Measurements from ENCODE around the gene FPR3.

Gene FPR3

GRCh38 chr19:51779703-51780102 lies 15.3 kb upstream of the FPR3 start:
- Histone ChIP-seq H3K27me3 (replicated peaks; ENCODE audit: control insufficient read depth, insufficient read depth, low read length) (no peaks in the 10 kb centered on the region), H3K4me3 (replicated peaks; ENCODE audit: low read depth, low read length) (no peak overlapping the region), H3K36me3 (ENCODE audit: control insufficient read depth, insufficient read depth, low read length) (no peaks in the 10 kb centered on the region)
- TF ChIP-seq CTCF (IDR thresholded peaks at IDR 0.05; ENCODE audit: insufficient read depth, low read length, poor library complexity, severe bottlenecking), result no peak
- no peak for DNase-seq (ENCODE audit: extremely low read depth, insufficient read length)

GRCh38 chr19:51780270-51780669 lies 14.7 kb upstream of the FPR3 start:
- no peak overlapping the region for H3K4me3 ChIP-seq (replicated peaks; ENCODE audit: low read depth, low read length)
- DNase-seq (ENCODE audit: extremely low read depth, insufficient read length), result no peak

GRCh38 chr19:51781999-51782398 lies 13.0 kb upstream of the FPR3 start:
- DNase-seq (ENCODE audit: extremely low read depth, insufficient read length), result no peak
- no peaks in the 10 kb centered on the region for H3K36me3 ChIP-seq (ENCODE audit: control insufficient read depth, insufficient read depth, low read length)
- TF ChIP-seq CTCF (IDR thresholded peaks at IDR 0.05; ENCODE audit: insufficient read depth, low read length, poor library complexity, severe bottlenecking), result no peak
- H3K27me3 ChIP-seq (replicated peaks; ENCODE audit: control insufficient read depth, insufficient read depth, low read length), result no peaks in the 10 kb centered on the region
- no peak overlapping the region for H3K4me3 ChIP-seq (replicated peaks; ENCODE audit: low read depth, low read length)

More at GRCh38 chr19:51780270-51780669, 14.7 kb upstream of the FPR3 start:
- TF ChIP-seq CTCF (IDR thresholded peaks at IDR 0.05; ENCODE audit: insufficient read depth, low read length, poor library complexity, severe bottlenecking), result no peak
- H3K27me3 ChIP-seq (replicated peaks; ENCODE audit: control insufficient read depth, insufficient read depth, low read length), result no peaks in the 10 kb centered on the region
- no peaks in the 10 kb centered on the region for H3K36me3 ChIP-seq (ENCODE audit: control insufficient read depth, insufficient read depth, low read length)

- no peaks in the 10 kb centered on the region for H3K36me3 ChIP-seq (ENCODE audit: control insufficient read depth, insufficient read depth, low read length)
- H3K4me3 ChIP-seq (replicated peaks; ENCODE audit: low read depth, low read length), result no peak overlapping the region
- TF ChIP-seq CTCF (IDR thresholded peaks at IDR 0.05; ENCODE audit: insufficient read depth, low read length, poor library complexity, severe bottlenecking), result no peak
- no peak for DNase-seq (ENCODE audit: extremely low read depth, insufficient read length)
- no peaks in the 10 kb centered on the region for H3K27me3 ChIP-seq (replicated peaks; ENCODE audit: control insufficient read depth, insufficient read depth, low read length)
Measured at GRCh38 chr19:51783372-51783771, 11.6 kb upstream of the FPR3 start.

- DNase-seq (ENCODE audit: extremely low read depth, insufficient read length), result no peak
- Histone ChIP-seq H3K36me3 (ENCODE audit: control insufficient read depth, insufficient read depth, low read length) (no peaks in the 10 kb centered on the region), H3K4me3 (replicated peaks; ENCODE audit: low read depth, low read length) (no peak overlapping the region), H3K27me3 (replicated peaks; ENCODE audit: control insufficient read depth, insufficient read depth, low read length) (no peaks in the 10 kb centered on the region)
- no peak for TF ChIP-seq CTCF (IDR thresholded peaks at IDR 0.05; ENCODE audit: insufficient read depth, low read length, poor library complexity, severe bottlenecking)
Measured at GRCh38 chr19:51784109-51784785, 10.7 kb upstream of the FPR3 start.

All from GM06990 (cell line).